NT2/D1 (cell line): ENCODE measurements around the gene PCP2.
A peak's percentile ranks its signal among the peaks of the same experiment; 100 is the strongest.

ENCODE experiments used
- DNase-seq: peaks from one replicate; pipeline ENCODE4 v3.0.0-alpha.2; 2011; ENCODE audit warnings: low read depth, low spot score
- H3K27me3 ChIP-seq: 2 replicates; pipeline ENCODE4 v1.6.0; 2011; ENCODE audit warnings: mild to moderate bottlenecking; ENCODE audit not compliant: insufficient read length, insufficient read depth
- H3K36me3 ChIP-seq: 2 replicates; pipeline ENCODE4 v1.6.1; 2011; ENCODE audit warnings: mild to moderate bottlenecking, low read length, mixed read lengths; ENCODE audit not compliant: insufficient read depth, insufficient read length
- H3K4me1 ChIP-seq: 2 replicates; pipeline ENCODE4 v1.5.1; 2011; ENCODE audit not compliant: insufficient read depth, insufficient read length
- H3K4me3 ChIP-seq: 2 replicates; pipeline ENCODE4 v1.5.1; 2011; ENCODE audit warnings: low read depth; ENCODE audit not compliant: insufficient read length
- H3K9ac ChIP-seq: 2 replicates; pipeline ENCODE4 v1.6.0; 2011; ENCODE audit warnings: low read depth; ENCODE audit not compliant: insufficient read length
- H3K9me3 ChIP-seq: 2 replicates; pipeline ENCODE4 v1.5.1; 2011; ENCODE audit warnings: mild to moderate bottlenecking, low read length; ENCODE audit not compliant: insufficient read depth
- SUZ12 ChIP-seq: IDR thresholded peaks from 2 replicates; pipeline ENCODE4 v1.6.1; 2011; ENCODE audit not compliant: insufficient read length, insufficient read depth; ENCODE audit errors: extremely low read depth
- YY1 ChIP-seq: IDR thresholded peaks from 2 replicates; pipeline ENCODE4 v1.6.1; 2011; ENCODE audit not compliant: insufficient read length, insufficient read depth
- ZNF274 ChIP-seq: IDR thresholded peaks from 2 replicates; pipeline ENCODE4 v1.6.1; 2011; ENCODE audit warnings: mild to moderate bottlenecking, low read depth, low read length

PCP2 gene

GRCh38 chr19:7636317-7636690, 2.8 kb upstream of the PCP2 start:
- no peak for DNase-seq

DNA sequence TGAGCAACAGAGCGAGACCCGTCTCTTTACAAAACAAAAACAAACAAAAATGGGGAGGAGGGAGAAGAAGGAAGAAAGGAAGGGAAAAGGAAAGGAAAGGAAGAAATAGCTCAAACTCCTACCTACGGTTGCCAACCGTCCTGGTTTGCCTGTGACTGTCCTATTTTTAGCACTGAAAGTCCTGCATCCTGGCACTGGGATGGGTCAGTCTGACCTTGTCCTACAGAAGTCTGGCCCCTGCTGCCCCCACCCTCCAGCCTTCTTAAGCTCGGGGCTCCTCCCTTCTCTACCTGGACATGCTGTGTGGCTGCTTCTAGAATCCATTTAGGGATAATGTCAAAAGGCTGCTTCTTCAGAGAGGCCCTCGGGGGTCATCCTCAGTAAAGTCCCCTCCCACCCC, 2.2 kb upstream of the PCP2 start:
- Histone ChIP-seq H3K9me3 (no peaks in the 10 kb centered on the region), H3K27me3 (peaks cover 32% of the 10 kb centered on the region), H3K4me3 (no peak overlapping the region), H3K36me3 (peaks cover 29% of the 10 kb centered on the region), H3K9ac (no peak overlapping the region), H3K4me1 (peaks cover 9% of the 10 kb centered on the region)
- DNase-seq, result no peak
- no peak for TF ChIP-seq YY1
- no peak for TF ChIP-seq SUZ12
- TF ChIP-seq ZNF274, result no peak

More at GRCh38 chr19:7636317-7636690, 2.8 kb upstream of the PCP2 start:
- H3K4me1 ChIP-seq, result peaks cover 9% of the 10 kb centered on the region
- no peak for TF ChIP-seq ZNF274
- TF ChIP-seq SUZ12, result no peak
- no peak for TF ChIP-seq YY1
- peaks cover 26% of the 10 kb centered on the region for H3K36me3 ChIP-seq
- no peaks in the 10 kb centered on the region for H3K9me3 ChIP-seq
- no peak overlapping the region for H3K4me3 ChIP-seq
- H3K27me3 ChIP-seq, result peaks cover 32% of the 10 kb centered on the region
- no peak overlapping the region for H3K9ac ChIP-seq

GRCh38 chr19:7632340-7633203, 947 bp downstream of the PCP2 start:
- no peak overlapping the region for H3K9ac ChIP-seq
- H3K36me3 ChIP-seq, result peaks cover 29% of the 10 kb centered on the region
- H3K27me3 ChIP-seq, result peaks cover 32% of the 10 kb centered on the region
- peaks cover 13% of the 10 kb centered on the region for H3K4me1 ChIP-seq
- TF ChIP-seq SUZ12, result no peak
- no peak for TF ChIP-seq YY1
- TF ChIP-seq ZNF274, result no peak
- no peaks in the 10 kb centered on the region for H3K9me3 ChIP-seq
- DNase-seq, result no peak
- H3K4me3 ChIP-seq, result no peak overlapping the region

DNA sequence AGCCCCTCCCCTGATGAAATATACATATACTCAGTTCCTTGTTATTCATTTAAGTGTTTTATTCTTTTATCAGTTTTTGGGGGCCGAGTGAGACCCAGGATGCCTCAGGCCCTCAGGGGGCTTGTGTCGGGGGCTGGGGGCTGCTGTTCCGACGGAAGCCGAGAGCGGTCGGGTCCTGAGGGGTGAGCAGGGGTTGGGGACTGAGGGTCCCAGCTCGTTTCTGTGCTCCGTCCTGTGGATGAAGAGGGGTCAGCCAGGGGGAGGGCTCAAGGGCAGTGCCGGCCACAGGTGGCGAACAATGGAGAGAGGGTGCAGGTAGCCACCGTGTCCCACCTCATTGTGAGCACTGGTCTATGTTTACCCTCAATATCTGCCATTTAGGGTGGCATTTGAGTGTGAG, 1.9 kb downstream of the PCP2 start:
- no peak for DNase-seq
- peaks cover 11% of the 10 kb centered on the region for H3K4me1 ChIP-seq
- H3K36me3 ChIP-seq, result peaks cover 39% of the 10 kb centered on the region
- H3K9ac ChIP-seq, result no peak overlapping the region
- H3K27me3 ChIP-seq, result peaks cover 30% of the 10 kb centered on the region
- no peaks in the 10 kb centered on the region for H3K9me3 ChIP-seq
- TF ChIP-seq SUZ12 (no peak), ZNF274 (no peak), YY1 (no peak)
- H3K4me3 ChIP-seq, result no peak overlapping the region

DNA sequence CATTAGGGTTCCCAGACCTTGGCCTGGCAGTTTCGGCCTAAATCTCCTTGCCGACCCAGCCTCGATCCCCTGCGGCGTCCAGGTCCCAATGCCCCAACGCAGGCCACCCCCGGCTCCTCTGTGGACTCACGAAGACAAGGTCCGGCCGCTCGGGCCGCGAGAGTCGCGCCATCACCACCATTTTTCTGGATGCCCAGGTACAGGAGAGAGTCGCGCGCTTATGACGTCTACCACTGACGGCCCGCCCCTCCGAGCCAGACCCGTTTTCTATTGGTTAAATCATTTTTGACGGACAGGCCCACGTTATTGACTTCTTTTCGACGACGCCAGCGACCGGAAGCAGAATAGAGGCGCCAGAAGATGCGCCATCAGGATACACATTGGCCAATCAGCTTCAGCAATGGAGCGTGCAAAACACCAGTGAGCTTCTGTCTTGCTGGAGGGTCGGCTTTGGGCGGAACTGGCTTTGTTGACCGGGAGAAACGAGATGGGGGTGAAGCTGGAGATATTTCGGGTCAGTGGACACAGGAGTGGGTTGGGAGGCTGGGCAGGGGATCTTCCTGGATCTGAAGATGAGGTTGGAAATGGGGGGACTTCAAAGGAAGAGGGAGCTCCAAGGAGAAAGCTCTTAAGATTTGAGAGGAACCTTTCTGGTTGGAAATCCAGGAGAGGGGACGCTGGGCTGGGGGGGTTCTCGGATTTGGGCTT, 4.0 kb downstream of the PCP2 start, which contains the start of the genes PET100 and XAB2:
PET100 (plus strand) TSS at position 447 of the 708 bp plus-strand sequence; CDS start at position 488, 41 bp downstream.
XAB2 (minus strand) TSS at position 199 of the 708 bp plus-strand sequence; CDS start at position 181, 18 bp downstream.
- DNase-seq, result peak; percentile 95
- no peaks in the 10 kb centered on the region for H3K9me3 ChIP-seq
- peak within 1 kb of the TSS; percentile 96 for H3K4me3 ChIP-seq
- peaks cover 58% of the 10 kb centered on the region for H3K36me3 ChIP-seq
- no peak for TF ChIP-seq SUZ12
- peak; percentile 29 for TF ChIP-seq YY1
- H3K27me3 ChIP-seq, result peaks cover 10% of the 10 kb centered on the region
- peaks cover 6% of the 10 kb centered on the region for H3K4me1 ChIP-seq
- peak within 1 kb of the TSS; percentile 93 for H3K9ac ChIP-seq

GRCh38 chr19:7628589-7629311, 4.8 kb downstream of the PCP2 start:
- peaks cover 4% of the 10 kb centered on the region for H3K27me3 ChIP-seq
- peak overlapping the region; percentile 93 for H3K9ac ChIP-seq
- no peak for DNase-seq
- H3K4me3 ChIP-seq, result peak overlapping the region; percentile 96
- no peaks in the 10 kb centered on the region for H3K9me3 ChIP-seq
- TF ChIP-seq YY1, result no peak
- TF ChIP-seq ZNF274, result no peak
- TF ChIP-seq SUZ12, result no peak
- peaks cover 6% of the 10 kb centered on the region for H3K4me1 ChIP-seq
- peaks cover 65% of the 10 kb centered on the region for H3K36me3 ChIP-seq

DNA sequence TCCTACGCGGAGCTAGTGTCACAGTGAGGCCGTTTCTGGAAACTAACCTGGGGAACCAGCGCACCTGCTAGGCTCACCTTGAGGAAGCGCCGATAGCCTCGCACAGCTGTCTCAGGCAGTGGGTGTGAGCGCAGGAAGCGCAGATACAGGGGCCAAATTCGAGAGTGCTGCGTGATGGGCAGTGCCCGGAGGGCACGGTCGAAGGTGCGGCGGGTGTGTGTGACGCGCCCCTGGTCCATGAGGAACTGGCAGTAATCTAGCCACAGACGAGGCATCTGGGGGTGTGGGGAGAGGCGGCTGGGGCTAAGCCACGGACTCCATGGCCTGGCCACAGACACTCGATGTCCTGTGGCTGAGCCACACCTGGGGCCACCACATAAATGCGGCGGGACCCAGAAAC, 6.4 kb downstream of the PCP2 start:
- Histone ChIP-seq H3K4me1 (peaks cover 6% of the 10 kb centered on the region), H3K27me3 (no peaks in the 10 kb centered on the region), H3K4me3 (no peak overlapping the region), H3K9me3 (no peaks in the 10 kb centered on the region), H3K36me3 (peaks cover 73% of the 10 kb centered on the region), H3K9ac (no peak overlapping the region)
- DNase-seq, result no peak
- TF ChIP-seq SUZ12, result no peak
- TF ChIP-seq YY1, result no peak
- no peak for TF ChIP-seq ZNF274
